Endodermal cell (in vitro differentiated cells): ENCODE data around the gene ABCB9. TPM values are rescaled to one million over a fixed set of nuclear protein-coding genes. Genes with fewer than 3 reads are reported as not detected.

ENCODE experiments used
- DNase-seq: peaks from one replicate; pipeline ENCODE4 v3.0.0-alpha.2; 2017
- H3K27ac ChIP-seq: 2 replicates; pipeline ENCODE4 v1.5.1; 2013; ENCODE audit warnings: mild to moderate bottlenecking, low read depth, low read length, moderate library complexity
- H3K27me3 ChIP-seq: 2 replicates; pipeline ENCODE4 v1.6.1; 2013; ENCODE audit warnings: mild to moderate bottlenecking, low read length, moderate library complexity; ENCODE audit not compliant: insufficient read depth, control insufficient read depth, poor library complexity, severe bottlenecking
- H3K36me3 ChIP-seq: 2 replicates; pipeline ENCODE4 v1.7.0; 2013; ENCODE audit warnings: mild to moderate bottlenecking, low read length, moderate library complexity; ENCODE audit not compliant: control insufficient read depth, insufficient read depth
- H3K4me1 ChIP-seq: one replicate; pipeline ENCODE4 v1.7.0; 2013; ENCODE audit warnings: low read length; ENCODE audit not compliant: control insufficient read depth, insufficient read depth
- H3K4me3 ChIP-seq: 2 replicates; pipeline ENCODE4 v1.5.1; 2013; ENCODE audit warnings: mild to moderate bottlenecking, low read length, moderate library complexity
- H3K9ac ChIP-seq: 2 replicates; pipeline ENCODE4 v1.6.1; 2013; ENCODE audit warnings: mild to moderate bottlenecking, low read length, moderate library complexity; ENCODE audit not compliant: poor library complexity, severe bottlenecking; ENCODE audit errors: extremely low read depth
- H3K9me3 ChIP-seq: 2 replicates; pipeline ENCODE4 v1.6.1; 2013; ENCODE audit warnings: mild to moderate bottlenecking, low read length, moderate library complexity; ENCODE audit not compliant: control insufficient read depth
- H3K27ac Mint-ChIP-seq: 2 replicates; pipeline ENCODE4 v1.8.0; 2020; ENCODE audit warnings: mixed read lengths
- H3K27me3 Mint-ChIP-seq: 2 replicates; pipeline ENCODE4 v1.8.0; 2021; ENCODE audit warnings: mild to moderate bottlenecking, mixed read lengths; ENCODE audit not compliant: insufficient read depth
- H3K36me3 Mint-ChIP-seq: 2 replicates; pipeline ENCODE4 v1.8.0; 2020; ENCODE audit warnings: low read depth, mixed read lengths
- H3K4me1 Mint-ChIP-seq: 2 replicates; pipeline ENCODE4 v1.8.0; 2020; ENCODE audit warnings: mixed read lengths
- H3K4me3 Mint-ChIP-seq: 2 replicates; pipeline ENCODE4 v1.8.0; 2020; ENCODE audit warnings: mild to moderate bottlenecking, moderate library complexity, mixed read lengths
- H3K9me3 Mint-ChIP-seq: 2 replicates; pipeline ENCODE4 v1.8.0; 2020; ENCODE audit warnings: mild to moderate bottlenecking, mixed read lengths
- CTCF ChIP-seq: fragments of 200-600 bp; sonication (generic); conservative IDR thresholded peaks from 2 replicates; pipeline ENCODE4 v1.5.0; 2021; ENCODE audit warnings: antibody characterized with exemption, mild to moderate bottlenecking
- WGBS, 2 experiments: methylation state at CpG; one replicate each; pipeline versions ENCODE4 v1.1.5 to v1.1.7; 2013; ENCODE audit warnings: missing lambda C conversion rate in 2 of 2, mixed read lengths in 1 of 2; ENCODE audit not compliant: insufficient coverage in 1 of 2, insufficient read length in 1 of 2; 5-methylcytosine and 5-hydroxymethylcytosine counted together
- total RNA-seq, 2 donors: library from RNA; stranded (reverse); fragmentation: NEBNext Ultra II Directional in 1 of 2; extraction: Animal tissue kit (Norgen Biotek cat#: 25700) in 1 of 2; gene quantifications; 2 replicates in 1 of 2; 3 replicates in 1 of 2; pipeline ENCODE4 v1.2.1, GENCODE V29; 2021

ABCB9 gene
- total RNA-seq, 2 donors from 2014 or later, result 5.4 to 6.0 TPM

DNA sequence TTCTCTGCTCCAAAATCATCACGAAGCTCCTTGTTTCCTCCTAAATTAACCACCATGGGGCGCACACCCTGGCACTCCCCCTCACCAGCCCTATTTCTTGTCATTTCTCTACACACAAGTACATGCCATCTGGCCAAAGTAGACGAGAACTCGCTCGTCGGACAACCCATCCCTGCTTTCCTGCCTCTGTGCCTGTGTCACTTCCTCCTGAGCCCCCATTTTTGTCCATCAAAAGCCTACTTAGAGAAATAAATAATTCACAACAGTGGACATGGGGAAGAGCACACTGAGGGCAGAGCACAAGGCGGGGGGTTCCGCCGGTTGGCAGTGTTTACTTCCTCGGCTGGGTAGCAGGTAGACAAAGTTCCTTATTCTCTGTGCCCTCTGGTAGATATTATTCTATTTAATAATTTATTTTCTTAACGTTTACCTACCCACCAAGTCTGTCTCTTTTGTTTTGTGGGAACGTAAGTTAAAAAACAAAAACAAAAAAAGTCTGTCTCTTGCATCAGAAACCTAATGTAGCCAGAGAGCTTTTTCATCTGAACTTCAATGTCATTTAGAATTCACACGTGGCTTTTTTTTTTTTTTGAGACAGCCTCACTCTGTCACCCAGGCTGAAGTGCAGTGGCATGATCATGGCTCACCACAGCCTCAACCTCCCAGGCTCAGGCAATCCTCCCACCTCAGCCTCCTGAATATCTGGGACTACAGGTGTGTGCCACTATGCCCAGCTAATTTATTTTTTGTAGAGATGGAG lies 76.3 kb downstream of the ABCB9 start:
- Mint-ChIP-seq H3K27ac (no peak overlapping the region), H3K9me3 (no peaks in the 10 kb centered on the region), H3K36me3 (no peaks in the 10 kb centered on the region), H3K4me1 (peaks cover 42% of the 10 kb centered on the region), H3K4me3 (no peak overlapping the region), H3K27me3 (peaks cover 12% of the 10 kb centered on the region)
- WGBS, 2 experiments, result 91 to 97% methylated on average over 5 to 13 of the region's 13 CpGs
- no peak for TF ChIP-seq CTCF
- no peak overlapping the region for H3K4me3 ChIP-seq
- H3K9me3 ChIP-seq, result no peaks in the 10 kb centered on the region
- H3K27me3 ChIP-seq, result no peaks in the 10 kb centered on the region
- H3K27ac ChIP-seq, result no peak overlapping the region
- no peak for DNase-seq
- no peaks in the 10 kb centered on the region for H3K36me3 ChIP-seq
- peaks cover 12% of the 10 kb centered on the region for H3K4me1 ChIP-seq
- H3K9ac ChIP-seq, result no peak overlapping the region

GRCh38 chr12:122888232-122888752 lies 78.0 kb downstream of the ABCB9 start:
- no peak for TF ChIP-seq CTCF
- H3K4me3 Mint-ChIP-seq, result no peak overlapping the region
- H3K36me3 Mint-ChIP-seq, result no peaks in the 10 kb centered on the region

DNA sequence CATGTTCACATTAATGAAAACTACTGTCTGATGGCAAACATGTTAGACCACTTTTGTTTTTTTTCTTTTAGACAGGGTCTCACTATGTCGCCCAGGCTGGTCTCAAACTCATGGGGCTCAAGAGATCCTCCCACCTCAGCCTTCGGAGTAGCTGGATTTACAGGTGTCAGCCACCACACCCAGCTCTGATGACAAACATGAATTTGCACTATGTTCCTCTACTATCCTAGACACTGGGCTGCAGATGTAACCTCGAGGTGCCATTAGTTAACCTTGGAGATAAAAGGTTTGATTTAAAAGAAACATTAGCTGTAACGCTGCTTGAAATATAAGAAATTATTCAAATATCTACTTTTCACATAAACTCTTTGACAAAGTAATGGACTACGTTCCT lies 78.4 kb downstream of the ABCB9 start:
- H3K27me3 Mint-ChIP-seq, result peaks cover 7% of the 10 kb centered on the region
- H3K4me3 ChIP-seq, result no peak overlapping the region
- H3K9me3 ChIP-seq, result no peaks in the 10 kb centered on the region
- no peaks in the 10 kb centered on the region for H3K27me3 ChIP-seq
- H3K9me3 Mint-ChIP-seq, result no peaks in the 10 kb centered on the region
- no peaks in the 10 kb centered on the region for H3K36me3 ChIP-seq
- 95 to 97% methylated on average over 5 of the region's 5 CpGs for WGBS, 2 experiments
- H3K4me1 ChIP-seq, result peaks cover 7% of the 10 kb centered on the region
- H3K36me3 Mint-ChIP-seq, result no peaks in the 10 kb centered on the region
- H3K9ac ChIP-seq, result no peak overlapping the region
- H3K27ac ChIP-seq, result no peak overlapping the region
- H3K27ac Mint-ChIP-seq, result no peak overlapping the region
- peaks cover 29% of the 10 kb centered on the region for H3K4me1 Mint-ChIP-seq
- DNase-seq, result no peak
- no peak overlapping the region for H3K4me3 Mint-ChIP-seq
- no peak for TF ChIP-seq CTCF

More at GRCh38 chr12:122888232-122888752, 78.0 kb downstream of the ABCB9 start:
- H3K4me1 Mint-ChIP-seq, result peaks cover 29% of the 10 kb centered on the region
- Histone ChIP-seq H3K4me1 (peaks cover 7% of the 10 kb centered on the region), H3K4me3 (no peak overlapping the region), H3K9ac (no peak overlapping the region), H3K27me3 (no peaks in the 10 kb centered on the region), H3K36me3 (no peaks in the 10 kb centered on the region), H3K27ac (no peak overlapping the region), H3K9me3 (no peaks in the 10 kb centered on the region)
- 72 to 73% methylated on average over 11 to 12 of the region's 12 CpGs for WGBS, 2 experiments
- H3K27me3 Mint-ChIP-seq, result peaks cover 5% of the 10 kb centered on the region
- peak overlapping the region; percentile 26 for H3K27ac Mint-ChIP-seq
- no peaks in the 10 kb centered on the region for H3K9me3 Mint-ChIP-seq
- peak; percentile 81 for DNase-seq
